Endometrial microvascular endothelial cells (primary cell): ENCODE measurements around the gene DSE. TPM values are rescaled to one million over a fixed set of nuclear protein-coding genes. Genes with fewer than 3 reads are reported as not detected.

Experiments
- in situ Hi-C: cut with HindIII; loops from 2 replicates; pipeline ENCODE4 v1.10.0; 2017; ENCODE audit warnings: low sequenced_read_pairs, low pct_unique_long_range_greater_than_20kb; ENCODE audit errors: inconsistent ontology term
- total RNA-seq: library from RNA; depleted of rRNA; stranded (reverse); fragments of >200 nt; gene quantifications from one replicate; pipeline ENCODE4 v1.2.3, GENCODE V29; 2015; ENCODE audit errors: inconsistent ontology term

Gene DSE
- total RNA-seq, 1 donor from 2014 or later: 10.0 TPM

GRCh38 chr6:116456106-116456505 lies 85.4 kb downstream of the DSE start:
- in situ Hi-C loops: no loop called here

- in situ Hi-C loops: no loop called here
These were observed 86.2 kb downstream of the DSE start for GRCh38 chr6:116456927-116457326.

- in situ Hi-C loops: no loop called here
These were observed 87.5 kb downstream of the DSE start for GRCh38 chr6:116458264-116458663.

GRCh38 chr6:116459927-116460326 lies 89.2 kb downstream of the DSE start:
- in situ Hi-C loops: no loop called here

GRCh38 chr6:116461331-116461931 lies 90.7 kb downstream of the DSE start, which contains the start of gene CALHM6:
TSS of gene CALHM6 (plus strand) at chr6:116461375. CDS start at chr6:116461930, 555 bp downstream.
- in situ Hi-C loops: no loop called here

- in situ Hi-C loops: no loop called here
These were observed 91.5 kb downstream of the DSE start for GRCh38 chr6:116461932-116462885.

GRCh38 chr6:116463301-116463700 lies 92.6 kb downstream of the DSE start:
- in situ Hi-C loops: no loop called here

GRCh38 chr6:116465246-116465645 lies 94.5 kb downstream of the DSE start:
- in situ Hi-C loops: no loop called here

GRCh38 chr6:116467096-116467495 lies 96.3 kb downstream of the DSE start:
- in situ Hi-C loops: no loop called here

GRCh38 chr6:116467514-116467913 lies 96.8 kb downstream of the DSE start:
- in situ Hi-C loops: no loop called here

- in situ Hi-C loops: no loop called here
These were observed 97.5 kb downstream of the DSE start for GRCh38 chr6:116468293-116468692.

- in situ Hi-C loops: no loop called here
These were observed 100.8 kb downstream of the DSE start for GRCh38 chr6:116471531-116471930.

- in situ Hi-C loops: no loop called here
These were observed 102.0 kb downstream of the DSE start for GRCh38 chr6:116472706-116473105.

- in situ Hi-C loops: no loop called here
These were observed 104.4 kb downstream of the DSE start for GRCh38 chr6:116475141-116475540.

GRCh38 chr6:116476002-116476678 lies 105.4 kb downstream of the DSE start:
- in situ Hi-C loops: no loop called here

GRCh38 chr6:116482780-116483179 lies 112.0 kb downstream of the DSE start:
- in situ Hi-C loops: no loop called here

GRCh38 chr6:116483616-116484015 lies 112.9 kb downstream of the DSE start:
- in situ Hi-C loops: no loop called here

GRCh38 chr6:116485559-116486184 lies 114.9 kb downstream of the DSE start:
- in situ Hi-C loops: no loop called here

GRCh38 chr6:116491610-116492330 lies 121.0 kb downstream of the DSE start:
- in situ Hi-C loops: no loop called here
